ENCODE data around the gene MSI2. TPM values are rescaled to one million over a fixed set of nuclear protein-coding genes. Genes with fewer than 3 reads are reported as not detected.

Gene MSI2
- total RNA-seq, 1 experiment from 2014 or later, result 169 TPM

GRCh38 chr17:57517632-57518456 lies 261.5 kb downstream of the MSI2 start:
- DNase-seq, result no peak
- Histone ChIP-seq H3K9ac (ENCODE audit: low read length) (peak overlapping the region; percentile 32), H3K79me2 (ENCODE audit: low read length) (peaks cover 81% of the 10 kb centered on the region), H3K27me3 (ENCODE audit: low read length) (no peaks in the 10 kb centered on the region), H4K20me1 (ENCODE audit: insufficient read depth, low read depth, low read length) (no peaks in the 10 kb centered on the region), H3K9me3 (ENCODE audit: low read length) (no peaks in the 10 kb centered on the region), H2AFZ (ENCODE audit: low read length) (no peak overlapping the region), H3K4me3 (ENCODE audit: low read length) (no peak overlapping the region), H3K4me2 (ENCODE audit: low read depth, low read length, poor library complexity, severe bottlenecking) (no peak overlapping the region), H3K36me3 (ENCODE audit: insufficient read depth, low read length) (0 out of 2 replicates have a peak, but pooled peaks cover 3% of the 10 kb centered on the region), H3K9me2 (replicated peaks; ENCODE audit: insufficient read depth, low read length) (no peaks in the 10 kb centered on the region), H3K27ac (ENCODE audit: low read length) (peak overlapping the region; percentile 100), H3K4me1 (ENCODE audit: low read length) (peaks cover 96% of the 10 kb centered on the region)

- H3K9ac ChIP-seq (ENCODE audit: low read length), result no peak overlapping the region
- H3K4me1 ChIP-seq (ENCODE audit: low read length), result peaks cover 96% of the 10 kb centered on the region
- no peak for DNase-seq
- H3K9me3 ChIP-seq (ENCODE audit: low read length), result no peaks in the 10 kb centered on the region
- H3K27me3 ChIP-seq (ENCODE audit: low read length), result no peaks in the 10 kb centered on the region
- H3K36me3 ChIP-seq (ENCODE audit: insufficient read depth, low read length), result 0 out of 2 replicates have a peak, but pooled peaks cover 3% of the 10 kb centered on the region
- H3K4me3 ChIP-seq (ENCODE audit: low read length), result no peak overlapping the region
- H3K79me2 ChIP-seq (ENCODE audit: low read length), result peaks cover 78% of the 10 kb centered on the region
- H3K27ac ChIP-seq (ENCODE audit: low read length), result peak overlapping the region; percentile 100
- H2AFZ ChIP-seq (ENCODE audit: low read length), result no peak overlapping the region
- no peaks in the 10 kb centered on the region for H4K20me1 ChIP-seq (ENCODE audit: insufficient read depth, low read depth, low read length)
- no peak overlapping the region for H3K4me2 ChIP-seq (ENCODE audit: low read depth, low read length, poor library complexity, severe bottlenecking)
- H3K9me2 ChIP-seq (replicated peaks; ENCODE audit: insufficient read depth, low read length), result no peaks in the 10 kb centered on the region
These were observed 262.6 kb downstream of the MSI2 start for GRCh38 chr17:57518587-57519581.

GRCh38 chr17:57519800-57520199 lies 263.5 kb downstream of the MSI2 start:
- Histone ChIP-seq H3K27me3 (ENCODE audit: low read length) (no peaks in the 10 kb centered on the region), H3K9me3 (ENCODE audit: low read length) (no peaks in the 10 kb centered on the region), H3K27ac (ENCODE audit: low read length) (peak overlapping the region; percentile 100), H3K36me3 (ENCODE audit: insufficient read depth, low read length) (0 out of 2 replicates have a peak, but pooled peaks cover 3% of the 10 kb centered on the region), H2AFZ (ENCODE audit: low read length) (no peak overlapping the region), H3K4me3 (ENCODE audit: low read length) (no peak overlapping the region), H3K4me2 (ENCODE audit: low read depth, low read length, poor library complexity, severe bottlenecking) (no peak overlapping the region), H3K4me1 (ENCODE audit: low read length) (peaks cover 96% of the 10 kb centered on the region), H3K79me2 (ENCODE audit: low read length) (peaks cover 69% of the 10 kb centered on the region), H3K9me2 (replicated peaks; ENCODE audit: insufficient read depth, low read length) (no peaks in the 10 kb centered on the region), H3K9ac (ENCODE audit: low read length) (no peak overlapping the region), H4K20me1 (ENCODE audit: insufficient read depth, low read depth, low read length) (no peaks in the 10 kb centered on the region)
- DNase-seq, result no peak

GRCh38 chr17:57521606-57522005 lies 265.3 kb downstream of the MSI2 start:
- Histone ChIP-seq H3K9me2 (replicated peaks; ENCODE audit: insufficient read depth, low read length) (no peaks in the 10 kb centered on the region), H2AFZ (ENCODE audit: low read length) (no peak overlapping the region), H3K79me2 (ENCODE audit: low read length) (peaks cover 65% of the 10 kb centered on the region), H3K4me3 (ENCODE audit: low read length) (no peak overlapping the region), H4K20me1 (ENCODE audit: insufficient read depth, low read depth, low read length) (no peaks in the 10 kb centered on the region), H3K9me3 (ENCODE audit: low read length) (no peaks in the 10 kb centered on the region), H3K27me3 (ENCODE audit: low read length) (no peaks in the 10 kb centered on the region), H3K27ac (ENCODE audit: low read length) (peak overlapping the region; percentile 100), H3K4me1 (ENCODE audit: low read length) (peaks cover 96% of the 10 kb centered on the region), H3K36me3 (ENCODE audit: insufficient read depth, low read length) (no peaks in the 10 kb centered on the region), H3K4me2 (ENCODE audit: low read depth, low read length, poor library complexity, severe bottlenecking) (peak overlapping the region; percentile 86), H3K9ac (ENCODE audit: low read length) (peak overlapping the region; percentile 76)
- DNase-seq, result peak; percentile 69

GRCh38 chr17:57522042-57523005 lies 266.0 kb downstream of the MSI2 start:
- Histone ChIP-seq H3K27me3 (ENCODE audit: low read length) (no peaks in the 10 kb centered on the region), H3K9ac (ENCODE audit: low read length) (peak overlapping the region; percentile 76), H3K79me2 (ENCODE audit: low read length) (peaks cover 65% of the 10 kb centered on the region), H4K20me1 (ENCODE audit: insufficient read depth, low read depth, low read length) (no peaks in the 10 kb centered on the region), H3K27ac (ENCODE audit: low read length) (peak overlapping the region; percentile 100), H3K4me3 (ENCODE audit: low read length) (peak overlapping the region; percentile 41), H2AFZ (ENCODE audit: low read length) (no peak overlapping the region), H3K4me2 (ENCODE audit: low read depth, low read length, poor library complexity, severe bottlenecking) (peak overlapping the region; percentile 86), H3K36me3 (ENCODE audit: insufficient read depth, low read length) (no peaks in the 10 kb centered on the region), H3K9me2 (replicated peaks; ENCODE audit: insufficient read depth, low read length) (no peaks in the 10 kb centered on the region), H3K9me3 (ENCODE audit: low read length) (no peaks in the 10 kb centered on the region), H3K4me1 (ENCODE audit: low read length) (peaks cover 96% of the 10 kb centered on the region)
- peak; percentile 85 for DNase-seq

- Histone ChIP-seq H3K36me3 (ENCODE audit: insufficient read depth, low read length) (no peaks in the 10 kb centered on the region), H3K27ac (ENCODE audit: low read length) (peak overlapping the region; percentile 100), H3K79me2 (ENCODE audit: low read length) (peaks cover 67% of the 10 kb centered on the region), H3K4me2 (ENCODE audit: low read depth, low read length, poor library complexity, severe bottlenecking) (peak overlapping the region; percentile 86), H3K27me3 (ENCODE audit: low read length) (no peaks in the 10 kb centered on the region), H3K4me1 (ENCODE audit: low read length) (peaks cover 96% of the 10 kb centered on the region), H3K9ac (ENCODE audit: low read length) (peak overlapping the region; percentile 76), H4K20me1 (ENCODE audit: insufficient read depth, low read depth, low read length) (no peaks in the 10 kb centered on the region), H3K4me3 (ENCODE audit: low read length) (peak overlapping the region; percentile 50), H3K9me3 (ENCODE audit: low read length) (no peaks in the 10 kb centered on the region), H3K9me2 (replicated peaks; ENCODE audit: insufficient read depth, low read length) (no peaks in the 10 kb centered on the region), H2AFZ (ENCODE audit: low read length) (no peak overlapping the region)
- peak; percentile 90 for DNase-seq
These were observed 267.8 kb downstream of the MSI2 start for GRCh38 chr17:57523926-57524632.
